Measurements from ENCODE around the gene HPS5.
"Not testable (repeated sequence)": the region's sequence is repeated elsewhere in the genome, so short reads cannot be mapped to it uniquely, and the experiment has no call there.

HPS5 gene

DNA sequence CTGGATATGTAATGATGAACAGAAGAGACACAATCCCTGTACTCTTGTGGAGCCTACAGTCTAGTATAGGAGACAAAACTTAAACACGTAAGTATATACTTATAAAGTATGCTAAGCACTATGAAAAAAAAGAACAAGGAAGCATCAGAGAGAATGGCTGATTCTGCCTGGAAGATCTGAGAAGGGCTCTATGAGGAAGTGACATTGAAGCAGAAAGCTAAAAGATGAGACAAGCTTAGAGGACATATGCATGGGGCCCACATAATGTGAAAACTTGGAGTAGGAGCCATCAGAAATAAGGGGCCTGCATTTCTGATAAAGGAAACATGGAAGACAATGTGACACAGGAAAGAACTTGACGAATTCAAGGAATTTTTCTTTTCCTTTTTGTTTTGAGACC is 39.3 kb downstream of the HPS5 start:
- peaks cover 32% of the 10 kb centered on the region for H3K36me3 ChIP-seq (ENCODE audit: control insufficient read depth, insufficient read depth, low read length)
- no peaks in the 10 kb centered on the region for H3K9me3 ChIP-seq (ENCODE audit: control insufficient read depth, low read length)
- H3K4me1 ChIP-seq (ENCODE audit: control insufficient read depth, insufficient read depth, low read length, poor library complexity, severe bottlenecking): no peaks in the 10 kb centered on the region
- no peaks in the 10 kb centered on the region for H3K27me3 ChIP-seq (replicated peaks; ENCODE audit: control insufficient read depth, insufficient read depth, low read length, poor library complexity, severe bottlenecking)
- no peak for DNase-seq
- no peak overlapping the region for H3K4me3 ChIP-seq (ENCODE audit: insufficient read depth, low read depth, low read length, poor library complexity, severe bottlenecking)
- H3K27ac ChIP-seq (ENCODE audit: insufficient read depth, low read length, poor library complexity, severe bottlenecking): no peak overlapping the region

DNA sequence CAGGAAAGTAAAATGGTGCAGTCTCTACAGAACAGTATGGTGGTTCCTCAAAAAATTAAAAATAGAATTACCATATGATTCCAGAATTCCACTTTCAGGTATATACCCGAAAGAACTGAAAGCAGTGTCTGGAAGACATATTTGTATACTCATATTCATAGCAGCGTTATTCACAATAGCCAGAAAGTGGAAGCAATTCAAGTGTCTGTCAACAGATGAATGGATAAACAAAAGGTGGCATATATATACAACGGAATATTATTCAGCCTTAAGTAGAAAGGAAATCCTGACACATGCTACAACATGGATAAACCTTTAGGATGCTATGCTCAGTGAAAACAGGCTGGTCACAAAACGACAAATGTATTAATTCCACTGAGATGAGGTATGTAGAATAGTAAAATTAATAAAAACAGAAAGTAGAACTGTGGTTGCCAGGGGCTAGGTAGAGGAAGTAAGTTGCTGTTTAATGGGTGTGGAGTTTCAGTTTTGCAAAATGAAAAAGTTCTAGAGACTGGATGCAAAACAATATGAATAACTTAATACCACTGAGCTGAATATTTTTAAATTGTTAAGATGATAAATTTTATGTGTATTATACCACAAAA is 41.4 kb downstream of the HPS5 start:
- Histone ChIP-seq H3K27ac (ENCODE audit: insufficient read depth, low read length, poor library complexity, severe bottlenecking) (no peak overlapping the region), H3K36me3 (ENCODE audit: control insufficient read depth, insufficient read depth, low read length) (peaks cover 16% of the 10 kb centered on the region), H3K27me3 (replicated peaks; ENCODE audit: control insufficient read depth, insufficient read depth, low read length, poor library complexity, severe bottlenecking) (no peaks in the 10 kb centered on the region), H3K9me3 (ENCODE audit: control insufficient read depth, low read length) (no peaks in the 10 kb centered on the region), H3K4me1 (ENCODE audit: control insufficient read depth, insufficient read depth, low read length, poor library complexity, severe bottlenecking) (no peaks in the 10 kb centered on the region), H3K4me3 (ENCODE audit: insufficient read depth, low read depth, low read length, poor library complexity, severe bottlenecking) (no peak overlapping the region)
- DNase-seq: no peak

DNA sequence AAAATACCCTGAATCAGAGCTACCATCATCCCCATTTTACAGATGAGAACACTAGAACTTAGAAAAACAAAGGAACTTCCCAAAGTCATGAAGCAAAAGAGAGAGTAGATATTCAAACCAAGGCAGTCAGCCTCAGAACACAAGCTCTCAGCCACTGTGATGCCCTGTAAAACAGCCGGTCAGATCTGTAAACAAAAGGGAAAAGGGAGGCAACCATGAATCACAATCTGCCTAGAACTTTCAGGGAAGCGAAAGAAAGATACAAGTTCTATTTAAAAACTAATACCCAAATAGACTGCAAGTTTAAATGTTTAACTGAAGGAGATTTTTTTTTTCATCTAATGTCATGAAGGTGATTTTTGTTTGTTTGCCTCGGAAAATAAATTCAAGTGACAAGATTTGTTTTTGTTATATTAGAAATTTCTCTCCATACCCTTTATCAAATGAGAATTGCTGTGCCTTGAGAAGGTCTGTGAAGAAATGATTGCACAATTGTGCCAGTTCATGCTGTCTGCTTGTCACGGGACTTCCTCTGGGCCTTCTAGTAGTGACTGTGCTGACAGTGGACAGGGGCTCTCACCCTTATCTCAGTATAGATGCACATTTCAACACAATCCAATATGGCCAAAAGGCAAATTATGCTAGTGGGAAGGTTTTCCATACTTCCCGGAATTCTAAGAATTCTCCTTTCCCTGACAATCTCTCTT is 44.2 kb downstream of the HPS5 start:
- Histone ChIP-seq H3K27me3 (replicated peaks; ENCODE audit: control insufficient read depth, insufficient read depth, low read length, poor library complexity, severe bottlenecking) (no peaks in the 10 kb centered on the region), H3K36me3 (ENCODE audit: control insufficient read depth, insufficient read depth, low read length) (peaks cover 7% of the 10 kb centered on the region), H3K4me1 (ENCODE audit: control insufficient read depth, insufficient read depth, low read length, poor library complexity, severe bottlenecking) (no peaks in the 10 kb centered on the region), H3K4me3 (ENCODE audit: insufficient read depth, low read depth, low read length, poor library complexity, severe bottlenecking) (no peak overlapping the region), H3K27ac (ENCODE audit: insufficient read depth, low read length, poor library complexity, severe bottlenecking) (no peak overlapping the region), H3K9me3 (ENCODE audit: control insufficient read depth, low read length) (no peaks in the 10 kb centered on the region)
- no peak for DNase-seq

DNA sequence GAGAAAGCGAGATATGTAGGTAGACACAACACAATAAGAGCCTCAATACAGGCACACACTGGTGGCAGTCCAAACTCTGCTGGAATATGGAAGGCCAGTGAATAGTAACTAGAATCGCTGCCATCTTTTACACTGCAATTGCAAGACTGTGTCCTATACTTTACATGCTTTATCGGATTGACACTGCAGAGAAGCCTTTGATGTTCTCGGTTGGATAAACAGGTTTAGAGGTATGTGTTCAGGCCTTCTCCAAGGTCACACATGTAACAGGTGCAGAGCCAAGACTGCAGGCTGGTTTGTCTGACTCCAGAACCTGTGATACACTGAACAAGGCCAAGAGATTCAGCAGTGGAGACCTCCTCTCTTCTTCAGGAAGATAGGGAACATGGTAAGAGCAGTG is 50.7 kb downstream of the HPS5 start:
- Histone ChIP-seq H3K27me3 (replicated peaks; ENCODE audit: control insufficient read depth, insufficient read depth, low read length, poor library complexity, severe bottlenecking) (no peaks in the 10 kb centered on the region), H3K27ac (ENCODE audit: insufficient read depth, low read length, poor library complexity, severe bottlenecking) (no peak overlapping the region)

DNA sequence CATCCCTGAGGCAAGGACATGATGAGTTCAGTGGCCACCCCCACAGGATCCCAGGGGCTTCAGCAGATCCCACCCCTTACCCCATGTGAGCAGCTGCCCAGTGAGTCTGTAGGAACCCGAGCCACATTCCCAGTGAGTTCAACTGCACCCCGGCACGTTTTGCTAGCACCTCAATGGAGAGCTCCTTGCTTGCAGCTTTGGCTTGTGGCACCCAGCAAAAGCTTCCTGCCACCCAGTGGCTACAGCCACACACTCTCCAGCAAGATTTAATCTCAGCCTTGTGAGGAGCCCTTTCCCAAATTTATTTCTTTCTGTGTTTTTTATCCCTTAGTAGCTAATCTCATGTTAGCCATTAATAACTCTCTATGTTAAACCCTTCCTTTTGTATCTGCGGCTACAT is 51.8 kb downstream of the HPS5 start:
- H3K27ac ChIP-seq (ENCODE audit: insufficient read depth, low read length, poor library complexity, severe bottlenecking): no peak overlapping the region
- H3K9me3 ChIP-seq (ENCODE audit: control insufficient read depth, low read length): no peaks in the 10 kb centered on the region
- no peaks in the 10 kb centered on the region for H3K27me3 ChIP-seq (replicated peaks; ENCODE audit: control insufficient read depth, insufficient read depth, low read length, poor library complexity, severe bottlenecking)
- no peak for DNase-seq
- H3K4me3 ChIP-seq (ENCODE audit: insufficient read depth, low read depth, low read length, poor library complexity, severe bottlenecking): no peak overlapping the region
- no peaks in the 10 kb centered on the region for H3K4me1 ChIP-seq (ENCODE audit: control insufficient read depth, insufficient read depth, low read length, poor library complexity, severe bottlenecking)
- H3K36me3 ChIP-seq (ENCODE audit: control insufficient read depth, insufficient read depth, low read length): no peaks in the 10 kb centered on the region

More for the DNA sequence above, 50.7 kb downstream of the HPS5 start:
- no peaks in the 10 kb centered on the region for H3K4me1 ChIP-seq (ENCODE audit: control insufficient read depth, insufficient read depth, low read length, poor library complexity, severe bottlenecking)
- no peak overlapping the region for H3K4me3 ChIP-seq (ENCODE audit: insufficient read depth, low read depth, low read length, poor library complexity, severe bottlenecking)
- H3K36me3 ChIP-seq (ENCODE audit: control insufficient read depth, insufficient read depth, low read length): no peaks in the 10 kb centered on the region
- DNase-seq: no peak
- no peaks in the 10 kb centered on the region for H3K9me3 ChIP-seq (ENCODE audit: control insufficient read depth, low read length)

DNA sequence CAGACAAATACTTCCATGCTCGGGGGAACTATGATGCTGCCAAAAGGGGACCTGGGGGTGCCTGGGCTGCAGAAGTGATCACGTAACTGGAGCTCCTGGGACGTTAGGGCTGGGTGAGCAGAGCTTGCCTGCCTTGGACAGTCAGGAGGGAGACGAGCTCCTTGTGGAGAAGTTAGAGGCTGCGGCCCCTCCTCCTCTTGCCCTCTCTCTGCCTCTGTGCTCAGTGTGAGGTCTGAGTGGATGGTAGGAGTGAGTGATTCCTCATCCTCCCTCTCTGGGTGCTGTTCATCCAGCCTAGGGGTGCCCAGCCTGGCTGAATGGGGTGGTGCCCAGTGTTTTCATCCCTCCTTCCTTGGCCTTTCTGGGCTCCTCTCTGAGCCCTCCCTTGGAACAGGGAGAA is 52.7 kb downstream of the HPS5 start:
- H3K27ac ChIP-seq (ENCODE audit: insufficient read depth, low read length, poor library complexity, severe bottlenecking); H3K4me1 ChIP-seq (ENCODE audit: control insufficient read depth, insufficient read depth, low read length, poor library complexity, severe bottlenecking); H3K36me3 ChIP-seq (ENCODE audit: control insufficient read depth, insufficient read depth, low read length); DNase-seq; H3K27me3 ChIP-seq (replicated peaks; ENCODE audit: control insufficient read depth, insufficient read depth, low read length, poor library complexity, severe bottlenecking); H3K9me3 ChIP-seq (ENCODE audit: control insufficient read depth, low read length); H3K4me3 ChIP-seq (ENCODE audit: insufficient read depth, low read depth, low read length, poor library complexity, severe bottlenecking): not testable (repeated sequence)

DNA sequence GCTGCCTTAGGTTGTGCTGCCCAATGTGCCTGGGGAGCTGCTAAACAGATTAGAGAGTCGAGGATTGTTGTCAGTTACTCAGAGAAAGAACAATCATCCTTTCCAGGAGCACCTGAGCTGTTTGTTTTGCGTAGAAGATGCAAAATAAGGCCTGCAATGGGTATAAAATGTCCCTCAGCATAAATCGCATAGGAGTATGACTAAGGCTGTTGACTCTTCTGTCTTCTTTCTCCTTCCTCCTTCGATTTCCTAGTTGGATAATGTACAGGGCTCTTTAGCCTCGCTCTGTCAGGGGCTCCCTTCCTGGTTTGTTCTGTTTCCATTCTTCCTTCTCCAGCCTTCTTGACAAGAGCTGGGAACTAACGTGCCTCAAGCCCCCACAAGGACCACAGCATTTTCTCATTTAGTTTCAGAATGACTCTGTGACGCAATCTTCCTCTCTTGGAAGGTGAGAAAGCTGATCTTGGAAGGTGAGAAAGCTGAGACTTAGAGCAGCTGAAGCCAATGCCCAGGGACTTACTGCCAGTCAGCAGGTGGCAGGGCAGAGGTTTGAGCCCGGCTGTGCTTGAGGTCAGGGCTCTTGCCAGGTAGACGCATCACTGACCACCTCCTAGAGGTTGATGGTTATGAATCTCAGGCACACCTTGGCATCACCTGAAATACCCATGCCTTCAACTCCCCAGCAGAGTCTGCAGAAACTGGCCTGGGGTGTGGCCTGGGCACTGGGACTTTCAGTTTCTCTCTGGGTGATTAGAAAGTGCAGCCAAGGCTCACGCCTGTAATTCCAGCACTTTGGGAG is 54.4 kb downstream of the HPS5 start:
- H3K27ac ChIP-seq (ENCODE audit: insufficient read depth, low read length, poor library complexity, severe bottlenecking); H3K9me3 ChIP-seq (ENCODE audit: control insufficient read depth, low read length); DNase-seq; H3K27me3 ChIP-seq (replicated peaks; ENCODE audit: control insufficient read depth, insufficient read depth, low read length, poor library complexity, severe bottlenecking); H3K4me3 ChIP-seq (ENCODE audit: insufficient read depth, low read depth, low read length, poor library complexity, severe bottlenecking); H3K4me1 ChIP-seq (ENCODE audit: control insufficient read depth, insufficient read depth, low read length, poor library complexity, severe bottlenecking); H3K36me3 ChIP-seq (ENCODE audit: control insufficient read depth, insufficient read depth, low read length): not testable (repeated sequence)

DNA sequence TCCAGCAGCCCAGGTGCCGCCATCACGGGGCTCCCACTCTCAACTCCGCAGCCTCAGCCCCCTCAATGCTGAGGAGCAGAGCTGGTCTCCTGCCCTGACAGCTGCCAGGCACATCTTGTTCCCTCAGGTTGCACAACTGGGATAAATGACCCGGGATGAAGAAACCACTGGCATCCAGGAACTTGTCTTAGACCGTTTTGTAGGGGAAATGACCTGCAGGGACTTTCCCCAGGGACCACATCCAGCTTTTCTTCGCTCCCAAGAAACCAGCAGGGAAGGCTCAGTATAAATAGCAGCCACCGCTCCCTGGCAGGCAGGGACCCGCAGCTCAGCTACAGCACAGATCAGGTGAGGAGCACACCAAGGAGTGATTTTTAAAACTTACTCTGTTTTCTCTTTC is 56.0 kb downstream of the HPS5 start, which contains the start of gene SAA1:
TSS of gene SAA1 (plus strand) at position 316 of the 400 bp plus-strand sequence. CDS start 624 bp downstream, outside the sequence.
- Histone ChIP-seq H3K27ac (ENCODE audit: insufficient read depth, low read length, poor library complexity, severe bottlenecking) (no peak within 1 kb of the TSS), H3K36me3 (ENCODE audit: control insufficient read depth, insufficient read depth, low read length) (no peaks in the 10 kb centered on the region), H3K27me3 (replicated peaks; ENCODE audit: control insufficient read depth, insufficient read depth, low read length, poor library complexity, severe bottlenecking) (no peaks in the 10 kb centered on the region), H3K4me3 (ENCODE audit: insufficient read depth, low read depth, low read length, poor library complexity, severe bottlenecking) (no peak within 1 kb of the TSS), H3K9me3 (ENCODE audit: control insufficient read depth, low read length) (no peaks in the 10 kb centered on the region), H3K4me1 (ENCODE audit: control insufficient read depth, insufficient read depth, low read length, poor library complexity, severe bottlenecking) (no peaks in the 10 kb centered on the region)
- DNase-seq: no peak

DNA sequence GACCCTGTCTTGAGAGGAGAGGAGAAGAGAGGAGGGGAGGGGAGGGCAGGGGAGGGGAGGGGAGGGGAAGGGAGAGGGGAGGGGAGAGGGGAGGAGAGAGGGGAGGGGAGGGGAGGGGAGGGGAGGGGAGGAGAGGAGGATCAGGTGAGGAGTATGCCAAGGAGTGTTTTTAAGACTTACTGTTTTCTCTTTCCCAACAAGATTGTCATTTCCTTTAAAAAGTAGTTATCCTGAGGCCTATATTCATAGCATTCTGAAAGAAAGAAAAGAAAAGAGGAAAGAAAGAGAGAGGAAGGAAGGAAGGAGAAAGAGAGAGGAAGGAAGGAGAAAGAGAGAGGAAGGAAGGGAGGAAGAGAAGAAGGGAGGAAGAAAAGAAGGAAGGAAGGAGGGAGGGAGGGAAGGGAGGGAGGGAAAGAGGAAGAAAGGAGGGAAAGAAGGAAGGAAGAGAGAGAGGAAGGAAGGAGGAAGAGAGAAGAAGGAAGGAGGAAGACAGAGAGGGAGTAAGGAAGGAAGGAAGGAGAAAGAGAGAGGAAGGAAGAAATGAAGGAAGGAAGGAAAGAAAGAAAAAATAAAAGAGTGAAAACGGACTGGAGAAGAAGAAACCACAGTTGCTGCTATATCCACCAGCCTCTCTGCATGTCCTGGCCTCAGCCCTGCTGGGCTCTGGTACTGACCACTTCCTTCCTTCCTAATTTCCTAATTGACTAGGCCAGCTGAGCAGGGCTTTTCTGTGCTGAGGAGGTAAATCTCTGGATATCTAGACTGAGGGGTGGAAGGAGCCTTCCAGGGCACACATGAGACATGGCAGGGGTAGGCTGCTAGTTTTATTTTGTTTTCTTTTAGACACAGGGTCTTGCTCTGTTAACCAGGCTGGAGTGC is 57.0 kb downstream of the HPS5 start:
- no peaks in the 10 kb centered on the region for H3K27me3 ChIP-seq (replicated peaks; ENCODE audit: control insufficient read depth, insufficient read depth, low read length, poor library complexity, severe bottlenecking)
- no peaks in the 10 kb centered on the region for H3K4me1 ChIP-seq (ENCODE audit: control insufficient read depth, insufficient read depth, low read length, poor library complexity, severe bottlenecking)
- H3K4me3 ChIP-seq (ENCODE audit: insufficient read depth, low read depth, low read length, poor library complexity, severe bottlenecking): no peak overlapping the region
- H3K9me3 ChIP-seq (ENCODE audit: control insufficient read depth, low read length): no peaks in the 10 kb centered on the region
- no peak overlapping the region for H3K27ac ChIP-seq (ENCODE audit: insufficient read depth, low read length, poor library complexity, severe bottlenecking)
- DNase-seq: no peak
- no peaks in the 10 kb centered on the region for H3K36me3 ChIP-seq (ENCODE audit: control insufficient read depth, insufficient read depth, low read length)

All from effector memory CD4-positive, alpha-beta T cell (primary cell).